ENCODE results near the gene PHACTR1. TPM values are rescaled to one million over a fixed set of nuclear protein-coding genes. Genes with fewer than 3 reads are reported as not detected.

The PHACTR1 gene
- total and polyA plus RNA-seq, 2 of the 4 experiments (the other 2 are of a cell fraction) = not detected

DNA sequence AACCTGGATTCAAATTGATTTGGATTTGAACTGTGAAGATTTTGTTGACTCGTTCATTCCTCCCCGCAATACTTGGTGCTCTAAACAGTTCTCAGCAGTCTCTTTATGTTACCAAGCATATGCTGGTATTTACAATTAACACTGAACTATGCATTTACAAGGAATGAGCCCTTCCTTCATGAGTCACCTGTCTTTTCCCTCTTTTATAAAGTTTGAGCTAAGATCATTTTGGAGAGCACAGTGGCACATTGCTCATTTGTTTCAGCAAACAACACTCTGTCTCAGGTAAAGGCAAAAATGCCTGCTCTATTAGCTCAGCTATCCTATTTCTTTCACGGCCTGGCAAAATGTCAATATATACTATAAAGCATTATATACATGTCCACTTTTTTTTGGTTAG, 285.4 kb downstream of the PHACTR1 start:
- ATAC-seq (ENCODE audit: low read depth) (no peak), DNase-seq (no peak)
- Histone ChIP-seq H2BK120ac (ENCODE audit: low read depth, low read length) (no peak overlapping the region), H2BK20ac (ENCODE audit: low read depth, low read length) (no peak overlapping the region), H4K20me1 (ENCODE audit: insufficient read depth, low read length) (no peaks in the 10 kb centered on the region), H3K4me1 (ENCODE audit: control insufficient read depth, insufficient read depth, low read length) (no peaks in the 10 kb centered on the region), H3K79me1 (ENCODE audit: low read depth in 1 of 2, low read length in 2 of 2) (no peaks in the 10 kb centered on the region), H2AK9ac (replicated peaks; ENCODE audit: low read depth, low read length, poor library complexity) (no peak overlapping the region), H3K56ac (ENCODE audit: extremely low read depth, insufficient read depth, low read length) (no peak overlapping the region), H3K18ac (ENCODE audit: low read depth, low read length) (no peak overlapping the region), H3K9ac (ENCODE audit: low read depth, low read length) (no peak overlapping the region), H3K4me2 (ENCODE audit: low read depth, low read length) (no peak overlapping the region), H2BK15ac (ENCODE audit: low read depth, low read length) (no peak overlapping the region), H3K4ac (ENCODE audit: low read depth, low read length) (no peak overlapping the region), H2AK5ac (ENCODE audit: low read depth, low read length) (no peak overlapping the region), H3K14ac (replicated peaks; ENCODE audit: low read depth, low read length) (no peak overlapping the region), H3K9me1 (ENCODE audit: insufficient read depth, low read length) (no peaks in the 10 kb centered on the region; the same call in 1 of the 2 replicates), H3K36me3 (ENCODE audit: control insufficient read depth, insufficient read depth, low read length) (no peaks in the 10 kb centered on the region), H3K27ac (ENCODE audit: insufficient read depth, low read length) (no peak overlapping the region), H4K8ac (ENCODE audit: low read depth in 2 of 2, low read length in 2 of 2) (no peak overlapping the region), H3K9me3 (ENCODE audit: control insufficient read depth, insufficient read depth, low read length) (no peaks in the 10 kb centered on the region), H2AFZ (replicated peaks; ENCODE audit: low read length, poor library complexity) (no peak overlapping the region), H3K23ac (ENCODE audit: low read depth, low read length) (no peak overlapping the region), H4K5ac (ENCODE audit: low read depth, low read length) (no peak overlapping the region), H2BK5ac (ENCODE audit: low read depth, low read length, poor library complexity, severe bottlenecking) (no peak overlapping the region), H3K4me3 (ENCODE audit: insufficient read depth, low read depth, low read length) (no peak overlapping the region), H3K27me3 (ENCODE audit: control insufficient read depth, insufficient read depth, low read length) (no peaks in the 10 kb centered on the region), H4K91ac (ENCODE audit: insufficient read depth, low read depth, low read length) (no peak overlapping the region)
- intact Hi-C loops (cut with micrococcal nuclease) = no loop called here
- in situ Hi-C loops (cut with MboI; ENCODE audit: low sequenced_read_pairs) = no loop called here
- ChIA-PET POLR2A (ENCODE audit: unreplicated experiment) (no interaction called here), CTCF (no interaction called here)
- no TSS peak for BruUV-seq (replicated peaks)
- dilution Hi-C loops (cut with HindIII; ENCODE audit: low sequenced_read_pairs, unreplicated experiment) = no loop called here
- no CpG with 5 or more reads among the region's 3 CpGs for WGBS, 2 experiments (ENCODE audit: extremely low coverage in 2 of 2, insufficient read length in 1 of 2)
- TF ChIP-seq RAD21 (IDR thresholded peaks at IDR 0.05; ENCODE audit: low read length) = no peak
- no peak for TF ChIP-seq FOS (IDR thresholded peaks at IDR 0.05; ENCODE audit: low read depth, low read length)
- TF ChIP-seq BHLHE40 (IDR thresholded peaks at IDR 0.05; ENCODE audit: low read depth, low read length) = no peak
- TF ChIP-seq RFX5 (IDR thresholded peaks at IDR 0.05; ENCODE audit: low read depth, low read length) = no peak
- TF ChIP-seq SMC3 (IDR thresholded peaks at IDR 0.05; ENCODE audit: low read depth, low read length) = no peak
- TF ChIP-seq CHD1 (IDR thresholded peaks at IDR 0.05; ENCODE audit: low read depth, low read length) = no peak
- TF ChIP-seq, protein P1, sequence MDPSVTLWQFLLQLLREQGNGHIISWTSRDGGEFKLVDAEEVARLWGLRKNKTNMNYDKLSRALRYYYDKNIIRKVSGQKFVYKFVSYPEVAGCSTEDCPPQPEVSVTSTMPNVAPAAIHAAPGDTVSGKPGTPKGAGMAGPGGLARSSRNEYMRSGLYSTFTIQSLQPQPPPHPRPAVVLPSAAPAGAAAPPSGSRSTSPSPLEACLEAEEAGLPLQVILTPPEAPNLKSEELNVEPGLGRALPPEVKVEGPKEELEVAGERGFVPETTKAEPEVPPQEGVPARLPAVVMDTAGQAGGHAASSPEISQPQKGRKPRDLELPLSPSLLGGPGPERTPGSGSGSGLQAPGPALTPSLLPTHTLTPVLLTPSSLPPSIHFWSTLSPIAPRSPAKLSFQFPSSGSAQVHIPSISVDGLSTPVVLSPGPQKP (IDR thresholded peaks at IDR 0.05; ENCODE audit: borderline replicate concordance, low read depth, low read length) = no peak
- TF ChIP-seq CEBPB (IDR thresholded peaks at IDR 0.05; ENCODE audit: low read depth, low read length) = no peak
- TF ChIP-seq MXI1 (IDR thresholded peaks at IDR 0.05; ENCODE audit: borderline replicate concordance, low read depth, low read length) = no peak
- no peak for TF ChIP-seq MAFK (IDR thresholded peaks at IDR 0.05; ENCODE audit: low read depth, low read length)
- no peak for TF ChIP-seq MAZ (IDR thresholded peaks at IDR 0.05; ENCODE audit: borderline replicate concordance, low read depth, low read length)
- TF ChIP-seq POLR2A (IDR thresholded peaks at IDR 0.05; ENCODE audit: low read depth, low read length) = no peak
- no peak for TF ChIP-seq USF2 (IDR thresholded peaks at IDR 0.05; ENCODE audit: low read depth, low read length)
- TF ChIP-seq, protein P2, sequence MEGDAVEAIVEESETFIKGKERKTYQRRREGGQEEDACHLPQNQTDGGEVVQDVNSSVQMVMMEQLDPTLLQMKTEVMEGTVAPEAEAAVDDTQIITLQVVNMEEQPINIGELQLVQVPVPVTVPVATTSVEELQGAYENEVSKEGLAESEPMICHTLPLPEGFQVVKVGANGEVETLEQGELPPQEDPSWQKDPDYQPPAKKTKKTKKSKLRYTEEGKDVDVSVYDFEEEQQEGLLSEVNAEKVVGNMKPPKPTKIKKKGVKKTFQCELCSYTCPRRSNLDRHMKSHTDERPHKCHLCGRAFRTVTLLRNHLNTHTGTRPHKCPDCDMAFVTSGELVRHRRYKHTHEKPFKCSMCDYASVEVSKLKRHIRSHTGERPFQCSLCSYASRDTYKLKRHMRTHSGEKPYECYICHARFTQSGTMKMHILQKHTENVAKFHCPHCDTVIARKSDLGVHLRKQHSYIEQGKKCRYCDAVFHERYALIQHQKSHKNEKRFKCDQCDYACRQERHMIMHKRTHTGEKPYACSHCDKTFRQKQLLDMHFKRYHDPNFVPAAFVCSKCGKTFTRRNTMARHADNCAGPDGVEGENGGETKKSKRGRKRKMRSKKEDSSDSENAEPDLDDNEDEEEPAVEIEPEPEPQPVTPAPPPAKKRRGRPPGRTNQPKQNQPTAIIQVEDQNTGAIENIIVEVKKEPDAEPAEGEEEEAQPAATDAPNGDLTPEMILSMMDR (conservative IDR thresholded peaks at IDR 0.05; ENCODE audit: low read depth, low read length) = no peak
